Glutamatergic neuron (in vitro differentiated cells): ENCODE measurements around the gene CDK14. TPM values are rescaled to one million over a fixed set of nuclear protein-coding genes. Genes with fewer than 3 reads are reported as not detected.

ENCODE experiments used
- DNase-seq: peaks from one replicate; pipeline ENCODE4 v3.0.0; 2022
- H3K27ac Mint-ChIP-seq: one replicate; pipeline ENCODE4 v1.8.0; 2020; ENCODE audit warnings: mild to moderate bottlenecking, mixed read lengths, inconsistent platforms; ENCODE audit not compliant: unreplicated experiment
- H3K27me3 Mint-ChIP-seq: one replicate; pipeline ENCODE4 v1.8.0; 2020; ENCODE audit warnings: mild to moderate bottlenecking, moderate library complexity, mixed read lengths, inconsistent platforms; ENCODE audit not compliant: unreplicated experiment
- H3K36me3 Mint-ChIP-seq: one replicate; pipeline ENCODE4 v1.8.0; 2020; ENCODE audit warnings: mild to moderate bottlenecking, mixed read lengths, inconsistent platforms; ENCODE audit not compliant: unreplicated experiment
- H3K4me1 Mint-ChIP-seq: one replicate; pipeline ENCODE4 v1.8.0; 2020; ENCODE audit warnings: mild to moderate bottlenecking, low read depth, mixed read lengths, inconsistent platforms; ENCODE audit not compliant: unreplicated experiment
- H3K4me3 Mint-ChIP-seq: one replicate; pipeline ENCODE4 v1.8.0; 2020; ENCODE audit warnings: mild to moderate bottlenecking, mixed read lengths, inconsistent platforms; ENCODE audit not compliant: unreplicated experiment
- H3K9me3 Mint-ChIP-seq: one replicate; pipeline ENCODE4 v1.8.0; 2020; ENCODE audit warnings: mild to moderate bottlenecking, moderate library complexity, mixed read lengths, inconsistent platforms; ENCODE audit not compliant: unreplicated experiment
- CTCF ChIP-seq: fragments of 200-600 bp; sonication (generic); IDR thresholded peaks from one replicate; pipeline ENCODE4 v1.5.0; 2021; ENCODE audit not compliant: partially characterized antibody, unreplicated experiment
- total RNA-seq: library from RNA; stranded (reverse); fragmentation: NEBNext Ultra II Directional; extraction: Animal tissue kit (Norgen Biotek cat#: 25700); gene quantifications from one replicate; pipeline ENCODE4 v1.2.1, GENCODE V29; 2021; ENCODE audit not compliant: unreplicated experiment

The CDK14 gene
- total RNA-seq, 1 donor from 2014 or later = 96.5 TPM

DNA sequence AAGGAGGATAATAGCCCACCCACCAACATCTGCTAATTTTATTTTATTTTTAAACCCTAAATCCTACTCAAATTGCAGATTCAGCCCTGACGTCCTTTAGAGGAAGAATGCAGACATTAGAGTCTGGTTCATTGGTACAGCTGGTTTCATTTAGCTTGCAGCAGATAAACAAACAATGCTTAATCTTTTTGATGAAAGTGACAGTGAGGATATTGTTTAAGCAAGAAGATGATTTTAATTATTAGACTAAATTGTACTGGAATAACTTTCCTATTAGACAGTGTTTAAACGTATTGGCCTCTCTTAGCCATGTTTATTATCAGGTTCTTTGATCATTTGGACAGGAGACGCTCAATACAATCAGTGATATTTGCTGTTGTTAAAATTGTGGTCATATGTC is 164.8 kb downstream of the CDK14 start:
- TF ChIP-seq CTCF = no peak
- Mint-ChIP-seq H3K36me3 (no peaks in the 10 kb centered on the region), H3K4me3 (no peak overlapping the region), H3K27me3 (no peaks in the 10 kb centered on the region), H3K9me3 (peaks cover 2% of the 10 kb centered on the region), H3K4me1 (peaks cover 23% of the 10 kb centered on the region), H3K27ac (no peak overlapping the region)
- DNase-seq = no peak

DNA sequence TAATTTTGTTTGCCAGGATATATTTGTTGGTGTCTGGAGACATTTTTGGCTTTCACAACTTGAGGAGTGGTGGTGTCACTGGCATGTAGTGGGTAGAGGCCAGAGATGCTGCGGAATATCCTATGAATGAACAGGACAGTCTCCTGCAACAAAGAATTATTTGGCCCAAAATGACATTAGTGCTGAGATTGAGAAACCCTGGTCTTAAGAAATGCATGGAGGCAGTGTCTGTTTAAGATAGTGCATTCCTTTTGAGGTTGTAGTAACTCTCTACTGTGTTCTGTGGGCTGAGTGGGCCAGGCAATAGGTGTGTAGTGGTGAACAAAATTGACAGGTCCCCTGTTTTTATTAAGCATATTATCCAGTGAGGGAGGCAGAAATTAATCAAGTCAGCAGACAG is 165.5 kb downstream of the CDK14 start:
- H3K4me1 Mint-ChIP-seq = peaks cover 23% of the 10 kb centered on the region
- peaks cover 2% of the 10 kb centered on the region for H3K9me3 Mint-ChIP-seq
- TF ChIP-seq CTCF = no peak
- no peaks in the 10 kb centered on the region for H3K27me3 Mint-ChIP-seq
- no peak overlapping the region for H3K4me3 Mint-ChIP-seq
- DNase-seq = no peak
- H3K27ac Mint-ChIP-seq = peak overlapping the region; percentile 13
- H3K36me3 Mint-ChIP-seq = no peaks in the 10 kb centered on the region

DNA sequence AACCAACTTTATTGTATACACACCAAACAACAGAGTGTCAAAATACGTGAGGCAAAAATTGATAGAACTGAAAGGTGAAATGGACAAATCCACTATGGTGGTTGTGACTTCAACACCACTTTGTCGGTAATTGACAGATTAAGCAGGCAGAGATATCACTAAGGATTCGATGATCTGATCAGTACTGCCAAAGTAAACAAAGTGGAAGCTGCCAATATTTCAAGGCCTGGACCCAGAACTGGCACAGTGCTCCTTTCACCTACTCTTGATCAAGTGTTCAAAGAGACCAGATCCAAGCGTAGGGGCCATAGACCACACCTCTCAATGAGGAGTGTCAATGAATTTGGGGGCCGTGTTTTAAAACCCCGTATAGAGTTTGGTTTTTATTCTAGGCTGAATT is 167.0 kb downstream of the CDK14 start:
- no peaks in the 10 kb centered on the region for H3K36me3 Mint-ChIP-seq
- H3K27ac Mint-ChIP-seq = no peak overlapping the region
- H3K4me1 Mint-ChIP-seq = peaks cover 24% of the 10 kb centered on the region

GRCh38 chr7:90764848-90765570 is 168.9 kb downstream of the CDK14 start:
- no peak overlapping the region for H3K27ac Mint-ChIP-seq
- H3K4me1 Mint-ChIP-seq = peaks cover 21% of the 10 kb centered on the region
- no peaks in the 10 kb centered on the region for H3K27me3 Mint-ChIP-seq
- no peak overlapping the region for H3K4me3 Mint-ChIP-seq
- no peak for TF ChIP-seq CTCF
- peaks cover 8% of the 10 kb centered on the region for H3K9me3 Mint-ChIP-seq
- no peaks in the 10 kb centered on the region for H3K36me3 Mint-ChIP-seq
- DNase-seq = no peak

More for the DNA sequence above, 167.0 kb downstream of the CDK14 start:
- DNase-seq = no peak
- Mint-ChIP-seq H3K9me3 (peaks cover 7% of the 10 kb centered on the region), H3K27me3 (no peaks in the 10 kb centered on the region), H3K4me3 (no peak overlapping the region)
- TF ChIP-seq CTCF = no peak

GRCh38 chr7:90766814-90767564 is 170.9 kb downstream of the CDK14 start:
- Mint-ChIP-seq H3K27me3 (peaks cover 5% of the 10 kb centered on the region), H3K27ac (no peak overlapping the region), H3K4me3 (no peak overlapping the region), H3K36me3 (peaks cover 12% of the 10 kb centered on the region), H3K9me3 (peaks cover 6% of the 10 kb centered on the region), H3K4me1 (peaks cover 10% of the 10 kb centered on the region)
- peak; percentile 41 for DNase-seq
- TF ChIP-seq CTCF = no peak
